HL-60 (cell line): ENCODE results near the gene ABCC1.

Experiments
- DNase-seq, 2 experiments: peaks; one replicate each; pipeline ENCODE4 v3.0.0-alpha.2; 2010 to 2020; ENCODE audit warnings: low read depth in 1 of 2, low spot score in 1 of 2
- H3K27ac ChIP-seq: fragments of 250-450 bp; sonication (Bioruptor Pico); replicated peaks from 2 replicates; pipeline ENCODE4 v1.5.1; 2020; ENCODE audit warnings: mild to moderate bottlenecking, moderate library complexity
- H3K27me3 ChIP-seq: fragments of 250-450 bp; sonication (Bioruptor Pico); 2 replicates; pipeline ENCODE4 v1.5.1; 2021; ENCODE audit warnings: mild to moderate bottlenecking, moderate library complexity; ENCODE audit not compliant: insufficient read depth, poor library complexity, severe bottlenecking
- H3K4me3 ChIP-seq: replicated peaks from 2 replicates; pipeline ENCODE4 v1.5.1; 2011; ENCODE audit warnings: mild to moderate bottlenecking, control low read depth, low read length; ENCODE audit not compliant: insufficient read depth
- CTCF ChIP-seq: IDR thresholded peaks from one replicate; pipeline ENCODE4 v1.5.1; 2011; ENCODE audit warnings: low read length, control low read depth, inconsistent platforms; ENCODE audit not compliant: insufficient read depth
- GABPA ChIP-seq: IDR thresholded peaks from 2 replicates; pipeline ENCODE4 v1.6.1; 2012; ENCODE audit warnings: low read depth
- POLR2AphosphoS5 ChIP-seq: IDR thresholded peaks from 2 replicates; pipeline ENCODE4 v1.6.1; 2012; ENCODE audit warnings: low read depth
- REST ChIP-seq: IDR thresholded peaks from 2 replicates; pipeline ENCODE4 v1.6.1; 2012; ENCODE audit warnings: low read depth; ENCODE audit not compliant: insufficient replicate concordance
- SPI1 ChIP-seq: IDR thresholded peaks from 2 replicates; pipeline ENCODE4 v1.6.1; 2012; ENCODE audit warnings: low read depth, mild to moderate bottlenecking, borderline replicate concordance

Gene ABCC1

DNA sequence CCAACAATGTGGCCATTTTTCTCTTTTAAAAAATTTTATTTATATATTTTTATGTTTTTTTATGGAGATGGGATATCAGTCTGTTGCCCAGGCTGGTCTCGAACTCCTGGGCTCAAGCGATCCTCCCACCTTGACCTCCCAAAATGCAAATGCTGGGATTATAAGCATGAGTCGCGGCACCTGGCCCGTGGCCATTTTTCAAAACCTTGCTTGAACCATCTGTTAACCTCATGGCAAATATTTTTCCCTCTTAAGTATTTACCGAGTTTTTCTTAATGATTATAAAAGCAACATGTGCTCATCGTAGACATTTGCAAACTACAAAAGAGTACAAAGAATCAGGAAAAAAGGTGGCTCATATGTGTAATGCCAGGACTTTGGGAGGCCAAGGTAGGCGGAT lies 146.2 kb downstream of the ABCC1 start:
- DNase-seq = no peak
- Histone ChIP-seq H3K27ac (no peak overlapping the region), H3K4me3 (no peak overlapping the region), H3K27me3 (no peaks in the 10 kb centered on the region)
- no peak for TF ChIP-seq REST
- TF ChIP-seq POLR2AphosphoS5 = no peak
- TF ChIP-seq GABPA = no peak
- no peak for TF ChIP-seq CTCF
- no peak for TF ChIP-seq SPI1

DNA sequence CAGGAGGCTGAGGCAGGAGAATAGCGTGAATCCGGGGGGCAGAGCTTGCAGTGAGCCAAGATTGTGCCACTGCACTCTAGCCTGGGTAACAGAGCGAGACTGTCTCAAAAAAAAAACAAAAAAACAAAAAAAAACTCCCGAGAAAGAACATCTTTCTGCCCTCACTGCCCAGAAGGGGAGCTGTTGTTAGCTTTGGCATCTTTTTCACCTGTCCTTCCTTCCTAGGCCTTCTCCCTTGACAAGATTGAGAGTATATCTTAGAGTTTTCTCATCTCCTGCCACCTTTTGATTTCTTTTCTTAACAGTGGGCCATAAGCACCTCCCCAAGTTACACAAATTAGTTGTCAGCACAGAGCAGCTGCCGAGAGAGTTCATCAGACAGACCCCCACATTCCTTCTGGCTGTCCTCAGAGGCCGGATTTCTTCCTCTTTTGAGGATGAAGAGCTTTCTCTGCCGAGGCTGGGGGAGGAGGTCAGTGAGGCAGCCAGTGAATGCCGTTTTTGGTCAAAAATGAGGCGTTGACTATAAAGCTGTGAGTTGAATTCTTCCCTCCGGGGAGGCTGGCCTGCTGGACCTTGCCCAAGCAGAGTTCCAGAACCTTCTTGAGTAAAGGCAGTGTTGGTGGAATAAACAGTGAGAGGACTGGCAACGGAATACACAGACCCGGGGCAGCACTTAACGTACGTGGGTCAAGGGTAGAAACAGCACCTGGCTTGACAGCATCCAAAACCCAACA lies 146.9 kb downstream of the ABCC1 start:
- H3K4me3 ChIP-seq = no peak overlapping the region
- H3K27me3 ChIP-seq = no peaks in the 10 kb centered on the region
- TF ChIP-seq CTCF = no peak
- TF ChIP-seq GABPA = no peak
- TF ChIP-seq SPI1 = no peak
- TF ChIP-seq REST = no peak
- no peak for TF ChIP-seq POLR2AphosphoS5
- no peak overlapping the region for H3K27ac ChIP-seq
- no peak for DNase-seq

DNA sequence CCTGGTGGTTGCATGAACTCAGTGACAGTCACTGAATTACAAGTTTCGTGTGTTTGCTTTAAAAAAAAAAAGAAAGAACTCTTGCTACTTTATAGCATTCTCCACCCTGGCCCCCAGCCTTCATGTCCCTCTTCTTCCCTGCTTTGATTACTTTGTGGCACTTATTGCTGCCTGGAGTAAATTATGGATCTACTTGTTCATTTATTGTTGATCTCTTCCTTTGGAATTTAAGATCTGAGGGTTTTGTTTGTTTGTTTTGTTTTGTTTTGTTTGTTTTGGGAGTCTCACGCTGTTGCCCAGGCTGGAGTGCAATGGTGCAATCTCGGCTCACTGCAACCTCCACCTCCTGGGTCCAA lies 147.4 kb downstream of the ABCC1 start:
- no peak overlapping the region for H3K4me3 ChIP-seq
- TF ChIP-seq POLR2AphosphoS5 (no peak), REST (no peak), GABPA (no peak), CTCF (no peak), SPI1 (no peak)
- DNase-seq = no peak
- no peaks in the 10 kb centered on the region for H3K27me3 ChIP-seq
- H3K27ac ChIP-seq = no peak overlapping the region
